GM11168 (cell line): ENCODE measurements around the gene PDHX.

Source experiments
- in situ Hi-C: fragments of 300-500 bp; cut with MboI; formaldehyde crosslinking; loops from one replicate; pipeline ENCODE4 v1.12.0; 2022; ENCODE audit warnings: low sequenced_read_pairs; ENCODE audit not compliant: unreplicated experiment

The PDHX gene

GRCh38 chr11:34909415-34909814 is 7.0 kb upstream of the PDHX start:
- in situ Hi-C loops = no loop called here

DNA sequence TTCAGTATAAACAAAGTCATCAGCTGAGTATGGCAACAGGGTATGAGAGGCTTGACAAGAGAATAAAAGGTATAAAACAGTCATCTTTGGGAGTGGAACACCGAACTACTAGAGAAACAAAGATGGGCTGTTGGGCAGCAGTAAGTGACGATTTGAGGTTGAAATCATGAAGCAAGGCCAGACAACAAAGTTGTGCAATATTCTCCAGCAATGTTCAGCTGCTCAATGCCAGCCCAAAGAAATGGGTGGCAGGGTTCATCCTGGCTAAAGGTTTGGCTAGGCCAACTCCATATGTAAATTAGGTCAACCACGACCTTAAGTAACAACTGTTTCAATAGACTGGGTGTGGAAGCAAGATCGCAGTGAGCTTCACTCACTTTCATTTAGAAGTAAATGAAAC is 6.5 kb upstream of the PDHX start:
- in situ Hi-C loops = loop anchor here (10.0 kb wide), 1 partner anchor 475 kb away; no protein-coding TSS in a partner anchor

DNA sequence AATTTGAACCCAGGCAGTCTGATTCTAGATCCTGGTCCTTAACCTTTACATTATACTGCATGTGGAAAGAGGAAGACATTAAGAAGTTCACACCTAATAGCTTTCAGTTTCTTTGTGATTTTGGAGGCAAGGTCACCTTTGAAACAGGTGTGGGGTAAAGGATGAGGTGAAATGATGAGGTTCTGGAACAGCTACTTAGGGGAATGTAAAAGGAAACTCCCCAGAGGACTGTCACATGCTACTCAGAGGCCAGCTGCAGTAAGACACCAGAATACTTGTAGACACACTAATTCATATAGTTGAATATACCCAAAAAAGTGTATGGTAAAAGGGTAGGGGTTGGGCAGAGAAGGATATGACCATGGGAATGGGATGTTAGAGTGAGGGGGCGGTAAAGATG is 5.6 kb upstream of the PDHX start:
- in situ Hi-C loops = loop anchor here (10.0 kb wide), 1 partner anchor 474 kb away; no protein-coding TSS in a partner anchor

GRCh38 chr11:34911676-34912075 is 4.7 kb upstream of the PDHX start:
- in situ Hi-C loops = loop anchor here (10.0 kb wide), 1 partner anchor 473 kb away; no protein-coding TSS in a partner anchor

GRCh38 chr11:34913556-34913955 is 2.9 kb upstream of the PDHX start:
- in situ Hi-C loops = loop anchor here (10.0 kb wide), 1 partner anchor 471 kb away; no protein-coding TSS in a partner anchor

- in situ Hi-C loops = loop anchor here (10.0 kb wide), 1 partner anchor 469 kb away; no protein-coding TSS in a partner anchor
Observed at GRCh38 chr11:34915136-34916014, 1.0 kb upstream of the PDHX start.

GRCh38 chr11:34916843-34917770 is 689 bp downstream of the PDHX start:
- in situ Hi-C loops = loop anchor here (10.0 kb wide), 1 partner anchor 468 kb away; no protein-coding TSS in a partner anchor

DNA sequence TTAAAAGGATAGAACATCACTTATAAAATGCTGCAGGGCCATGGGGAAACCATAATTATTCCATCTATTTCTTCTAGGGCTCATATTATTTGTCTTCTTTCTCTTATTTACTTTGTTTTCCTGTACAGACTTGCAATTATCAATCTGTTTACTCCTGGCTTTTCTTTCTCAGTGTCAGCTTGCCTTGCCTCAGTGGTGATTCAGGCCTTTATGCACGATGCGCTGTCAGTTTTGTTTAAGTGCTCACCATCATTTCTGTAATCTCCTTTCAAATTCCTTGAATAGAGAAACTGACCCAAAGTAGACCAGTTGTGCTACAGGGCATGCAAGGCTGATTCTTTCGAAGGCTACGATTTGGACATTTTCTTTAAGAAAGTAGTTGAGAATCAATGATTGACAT is 4.7 kb downstream of the PDHX start:
- in situ Hi-C loops = loop anchor here (10.0 kb wide), 1 partner anchor 314 kb away; no protein-coding TSS in a partner anchor

DNA sequence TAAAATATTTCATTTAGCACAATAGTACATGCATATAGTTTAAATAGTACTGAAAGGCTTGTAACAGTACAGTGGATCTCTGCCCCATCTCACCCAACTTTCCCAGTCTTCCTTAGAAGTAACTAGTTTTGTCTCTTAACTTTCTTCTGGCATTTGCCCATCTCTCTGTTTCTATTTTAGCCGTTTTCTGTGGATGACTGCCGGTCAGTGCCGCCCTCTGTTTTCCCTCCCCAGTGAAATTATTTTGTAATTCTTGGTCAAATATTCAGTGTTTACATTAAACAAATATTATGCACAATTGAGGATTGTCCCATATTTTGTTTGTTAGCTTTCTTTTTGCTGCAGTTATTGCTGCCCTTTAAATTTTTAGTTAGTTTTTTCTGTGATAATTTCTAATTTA is 8.3 kb downstream of the PDHX start:
- in situ Hi-C loops = loop anchor here (10.0 kb wide), 1 partner anchor 310 kb away; no protein-coding TSS in a partner anchor

GRCh38 chr11:34926101-34926830 is 9.8 kb downstream of the PDHX start:
- in situ Hi-C loops = loop anchor here (10.0 kb wide), 1 partner anchor 309 kb away; no protein-coding TSS in a partner anchor

DNA sequence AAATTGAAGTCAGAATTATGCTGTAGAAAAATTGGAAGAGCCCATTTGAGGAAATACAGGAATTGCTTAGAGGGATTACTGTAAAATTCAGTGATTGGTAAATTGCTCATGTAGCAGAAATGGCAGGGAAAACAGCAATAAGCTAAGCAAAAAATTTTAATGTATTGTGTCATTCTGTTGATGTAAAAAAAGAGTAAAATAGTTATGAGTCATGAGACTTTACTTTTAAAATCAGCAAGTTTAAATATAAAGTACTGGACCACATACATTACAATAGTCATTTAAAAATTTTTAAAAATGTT is 10.4 kb downstream of the PDHX start:
- in situ Hi-C loops = loop anchor here (10.0 kb wide), 1 partner anchor 308 kb away; no protein-coding TSS in a partner anchor

- in situ Hi-C loops = loop anchor here (10.0 kb wide), 1 partner anchor 306 kb away; no protein-coding TSS in a partner anchor
Observed at GRCh38 chr11:34928268-34928959, 12.0 kb downstream of the PDHX start.

DNA sequence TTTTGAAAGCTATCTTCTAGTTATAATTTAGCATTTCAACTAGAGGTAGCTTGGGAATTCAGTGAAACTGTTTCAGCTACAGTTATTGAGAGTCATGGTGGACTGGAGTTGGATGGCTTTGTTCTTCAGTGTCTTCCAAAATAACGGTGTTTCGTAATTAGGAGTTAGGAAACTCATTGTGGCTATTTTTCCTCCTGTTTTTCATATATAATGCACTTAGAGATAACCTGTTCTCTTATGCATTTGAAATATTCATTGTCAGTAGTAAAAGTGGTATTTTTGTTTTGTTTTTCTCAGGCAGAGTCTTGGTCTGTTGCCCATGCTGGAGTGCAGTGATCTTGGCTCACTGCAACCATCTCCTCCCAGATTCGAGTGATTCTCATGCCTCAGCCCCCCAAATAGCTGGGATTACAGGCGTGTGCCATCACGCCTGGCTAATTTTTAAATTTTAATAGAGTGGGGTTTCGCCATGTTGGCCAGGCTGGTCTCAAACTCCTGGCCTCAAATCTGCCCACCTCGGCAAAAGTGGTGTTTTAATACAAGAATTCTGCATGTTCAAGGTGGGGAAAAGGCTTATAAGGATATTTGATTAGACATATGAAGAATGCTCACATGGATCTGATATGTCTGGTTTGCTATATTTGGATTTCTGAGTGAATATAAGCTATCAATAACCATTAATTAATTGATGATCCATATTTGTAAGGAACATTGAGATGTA is 12.7 kb downstream of the PDHX start:
- in situ Hi-C loops = loop anchor here (10.0 kb wide), 1 partner anchor 306 kb away; no protein-coding TSS in a partner anchor

DNA sequence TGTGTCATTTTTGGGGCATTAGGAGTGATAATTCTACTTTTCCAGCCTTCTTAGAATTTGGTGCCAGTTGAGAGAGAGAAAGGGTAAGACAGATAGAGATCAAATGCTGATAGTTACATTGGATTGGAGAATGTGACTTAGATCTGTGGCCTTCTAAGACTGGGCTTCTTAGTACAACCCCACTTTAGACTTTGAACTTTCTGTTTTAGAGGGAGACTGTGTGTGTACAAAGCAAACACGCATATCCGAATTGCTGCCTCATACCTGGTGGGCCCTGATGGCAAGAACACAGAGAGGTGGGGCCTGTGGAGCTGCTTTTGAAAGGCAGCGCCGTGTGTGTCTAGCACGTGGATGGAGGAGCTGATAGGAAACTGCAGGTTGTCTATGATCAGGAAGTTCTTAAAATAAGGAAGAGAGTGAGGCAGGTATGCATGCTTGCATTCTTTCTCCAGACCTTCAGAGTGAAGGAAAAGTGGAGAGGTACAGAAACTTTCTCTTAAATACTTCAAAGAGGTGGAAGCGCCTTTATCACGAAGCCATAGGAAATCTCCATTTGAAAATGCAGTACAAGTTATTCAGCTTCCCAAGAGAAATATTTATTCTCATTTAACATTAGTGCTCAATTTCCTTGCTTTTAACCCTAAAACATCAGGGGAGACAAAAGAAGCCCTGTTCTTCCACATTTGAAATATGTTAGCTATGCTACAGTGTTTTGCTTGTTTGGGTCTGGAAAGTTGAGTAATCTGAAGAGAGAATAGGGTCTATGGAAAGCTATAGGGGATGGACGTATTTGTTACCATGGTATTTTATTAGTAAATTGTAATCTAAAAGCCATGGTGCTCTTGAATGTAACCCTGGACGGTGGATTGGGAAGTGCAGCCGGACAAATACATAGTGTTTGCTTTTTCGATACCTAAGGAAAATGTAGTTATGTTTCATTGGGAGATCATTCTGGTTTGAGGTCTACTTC is 13.7 kb downstream of the PDHX start:
- in situ Hi-C loops = loop anchor here (10.0 kb wide), 1 partner anchor 305 kb away; no protein-coding TSS in a partner anchor

GRCh38 chr11:34936945-34937629 is 20.7 kb downstream of the PDHX start:
- in situ Hi-C loops = no loop called here

- in situ Hi-C loops = no loop called here
Observed at GRCh38 chr11:34938611-34939010, 22.2 kb downstream of the PDHX start.
